Colonic mucosa (tissue), 4 donors: ENCODE measurements around the gene SLC25A45. TPM values are rescaled to one million over a fixed set of nuclear protein-coding genes. Genes with fewer than 3 reads are reported as not detected.

Source experiments
- DNase-seq: peaks from one replicate; pipeline ENCODE4 v3.0.0-alpha.2; 2020
- H3K27ac ChIP-seq: fragments of 200-600 bp; one replicate; pipeline ENCODE4 v1.8.0; 2021
- H3K27me3 ChIP-seq: fragments of 200-600 bp; one replicate; pipeline ENCODE4 v1.8.0; 2021
- H3K36me3 ChIP-seq: fragments of 200-600 bp; one replicate; pipeline ENCODE4 v1.8.0; 2021
- H3K4me1 ChIP-seq: fragments of 200-600 bp; one replicate; pipeline ENCODE4 v1.8.0; 2021; ENCODE audit warnings: mild to moderate bottlenecking
- H3K4me3 ChIP-seq: fragments of 200-600 bp; one replicate; pipeline ENCODE4 v1.8.0; 2021
- H3K9ac ChIP-seq, 2 donors: one replicate each; pipeline ENCODE4 v1.7.0; 2013; ENCODE audit warnings: control low read depth in 2 of 2, low read depth in 2 of 2, low read length in 2 of 2
- H3K9me3 ChIP-seq: fragments of 200-600 bp; one replicate; pipeline ENCODE4 v1.8.0; 2021
- CTCF ChIP-seq: fragments of 200-600 bp; IDR thresholded peaks from one replicate; pipeline ENCODE4 v1.8.0; 2022; ENCODE audit warnings: antibody characterized with exemption, mild to moderate bottlenecking
- intact Hi-C: fragments of 100-400 bp; cut with DNase I; formaldehyde crosslinking; loops from one replicate; pipeline ENCODE4 v1.14.1; 2022
- total RNA-seq, 2 donors: library from RNA; stranded (reverse); fragmentation: NEBNext Ultra II Directional in 1 of 2; extraction: Animal tissue kit (Norgen Biotek cat#: 25700) in 1 of 2; gene quantifications; one replicate each; pipeline ENCODE4 v1.2.1, GENCODE V29; 2021
- donor health status: healthy.
- donor health status: DM: no; HTN: no; CAD: no.
- donor health status: DM: no; HTN: no; CAD: no.

The SLC25A45 gene
- total RNA-seq, 2 donors from 2014 or later = 4.4 to 6.9 TPM

- Histone ChIP-seq H3K27me3 (no peaks in the 10 kb centered on the region), H3K4me3 (no peak overlapping the region), H3K4me1 (peaks cover under 1% of the 10 kb centered on the region), H3K9me3 (no peaks in the 10 kb centered on the region), H3K27ac (no peak overlapping the region), H3K9ac (no peak overlapping the region), H3K36me3 (peaks cover 12% of the 10 kb centered on the region)
- DNase-seq = no peak
- intact Hi-C loops = loop anchor here (10.0 kb wide), 1 partner anchor 52 kb away; no protein-coding TSS in a partner anchor
- no peak for TF ChIP-seq CTCF
Observed at GRCh38 chr11:65412271-65413076, 30.0 kb upstream of the SLC25A45 start.

GRCh38 chr11:65411681-65412070 is 29.2 kb upstream of the SLC25A45 start:
- Histone ChIP-seq H3K9ac (no peak overlapping the region), H3K4me3 (no peak overlapping the region), H3K36me3 (peaks cover 12% of the 10 kb centered on the region), H3K4me1 (no peaks in the 10 kb centered on the region), H3K9me3 (no peaks in the 10 kb centered on the region), H3K27ac (no peak overlapping the region), H3K27me3 (no peaks in the 10 kb centered on the region)
- DNase-seq = no peak
- TF ChIP-seq CTCF = no peak
- intact Hi-C loops = loop anchor here (10.0 kb wide), 1 partner anchor 53 kb away; no protein-coding TSS in a partner anchor

GRCh38 chr11:65410936-65411680 is 28.7 kb upstream of the SLC25A45 start:
- no peaks in the 10 kb centered on the region for H3K27me3 ChIP-seq
- no peaks in the 10 kb centered on the region for H3K4me1 ChIP-seq
- H3K9ac ChIP-seq = no peak overlapping the region
- H3K36me3 ChIP-seq = peaks cover 12% of the 10 kb centered on the region
- intact Hi-C loops = loop anchor here (10.0 kb wide), 1 partner anchor 54 kb away; no protein-coding TSS in a partner anchor
- DNase-seq = no peak
- no peaks in the 10 kb centered on the region for H3K9me3 ChIP-seq
- H3K27ac ChIP-seq = no peak overlapping the region
- H3K4me3 ChIP-seq = no peak overlapping the region
- TF ChIP-seq CTCF = no peak

- H3K36me3 ChIP-seq = peaks cover 19% of the 10 kb centered on the region
- TF ChIP-seq CTCF = no peak
- H3K4me1 ChIP-seq = no peaks in the 10 kb centered on the region
- no peaks in the 10 kb centered on the region for H3K27me3 ChIP-seq
- H3K9me3 ChIP-seq = no peaks in the 10 kb centered on the region
- DNase-seq = no peak
- no peak overlapping the region for H3K9ac ChIP-seq
- H3K27ac ChIP-seq = no peak overlapping the region
- intact Hi-C loops = no loop called here
- no peak overlapping the region for H3K4me3 ChIP-seq
Observed at GRCh38 chr11:65404638-65405339, 22.3 kb upstream of the SLC25A45 start.

- Histone ChIP-seq H3K36me3 (peaks cover 16% of the 10 kb centered on the region), H3K9me3 (no peaks in the 10 kb centered on the region), H3K27me3 (no peaks in the 10 kb centered on the region), H3K4me3 (no peak overlapping the region), H3K27ac (no peak overlapping the region), H3K9ac (no peak overlapping the region), H3K4me1 (no peaks in the 10 kb centered on the region)
- no peak for TF ChIP-seq CTCF
- intact Hi-C loops = no loop called here
- DNase-seq = no peak
Observed at GRCh38 chr11:65404210-65404609, 21.8 kb upstream of the SLC25A45 start.
